T-helper 2 cell treated with Interferon-gamma antibody and Interleukin-4, amounts not matched to agents 100 ng/mL and 5 ng/mL, for 36 hours (primary cell): ENCODE measurements around the gene FRMD4A. TPM values are rescaled to one million over a fixed set of nuclear protein-coding genes. Genes with fewer than 3 reads are reported as not detected.

Experiments used
- intact Hi-C: fragments of 100-400 bp; cut with micrococcal nuclease; formaldehyde crosslinking; loops from one replicate; pipeline ENCODE4 v1.15.1; 2023
- total RNA-seq: library from RNA; stranded (reverse); gene quantifications from 2 replicates; pipeline ENCODE4 v1.2.3, GENCODE V29; 2022

FRMD4A gene
- total RNA-seq, 1 donor from 2014 or later, result 0.27 TPM

DNA sequence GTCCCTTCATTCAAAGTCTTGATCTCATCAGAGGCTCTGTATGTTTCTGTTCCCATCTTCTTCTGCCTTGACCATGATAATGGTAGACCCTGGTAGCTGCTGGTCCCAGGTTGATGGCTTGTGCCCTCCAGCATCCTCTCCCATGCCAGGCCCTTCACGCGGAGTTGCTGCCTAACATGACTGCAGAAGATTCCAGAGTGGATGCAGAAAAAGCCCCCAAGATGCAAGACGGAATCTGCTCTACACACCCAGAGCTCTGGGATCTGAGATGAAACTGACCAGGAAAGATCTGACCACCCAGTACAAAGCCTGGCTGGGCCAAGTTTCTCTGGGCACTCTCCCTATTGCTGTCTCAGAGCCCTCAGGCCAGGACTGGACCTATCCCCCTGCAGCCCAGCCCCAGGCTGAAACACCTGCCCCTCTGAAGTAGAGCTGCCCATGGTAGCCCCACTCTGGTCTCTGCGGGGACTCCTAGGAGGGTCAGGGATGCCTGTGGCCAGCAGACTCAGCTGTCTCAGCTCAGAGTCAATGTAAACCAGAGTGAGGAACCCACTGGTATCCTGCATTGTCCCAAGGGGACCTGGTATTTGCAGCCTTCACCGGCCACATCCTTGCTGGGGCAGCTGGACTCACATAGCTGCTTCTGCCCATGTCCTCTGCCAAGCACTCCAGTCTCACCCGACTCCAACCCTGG is 9.5 kb upstream of the FRMD4A start:
- intact Hi-C loops, result no loop called here

GRCh38 chr10:14336736-14337135 is 6.0 kb upstream of the FRMD4A start:
- intact Hi-C loops, result no loop called here

DNA sequence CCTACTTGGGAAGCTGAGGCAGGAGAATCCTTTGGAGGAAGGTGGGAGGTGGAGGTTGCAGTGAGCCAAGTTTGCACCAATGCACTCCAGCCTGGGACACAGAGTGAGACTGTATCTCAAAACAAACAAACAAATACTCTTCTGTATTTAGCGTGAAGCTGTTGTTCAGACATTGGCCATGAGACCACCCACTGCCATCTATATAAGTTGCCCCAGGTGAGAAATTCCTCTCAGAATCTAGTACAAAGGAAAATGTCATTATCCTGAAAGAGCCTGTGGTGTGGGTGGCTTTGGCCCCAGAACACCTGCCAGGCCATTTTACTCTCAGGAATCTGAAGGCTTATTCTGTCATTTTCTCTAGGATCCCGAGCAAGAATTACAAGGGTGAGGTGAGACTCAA is 4.0 kb upstream of the FRMD4A start:
- intact Hi-C loops, result no loop called here

DNA sequence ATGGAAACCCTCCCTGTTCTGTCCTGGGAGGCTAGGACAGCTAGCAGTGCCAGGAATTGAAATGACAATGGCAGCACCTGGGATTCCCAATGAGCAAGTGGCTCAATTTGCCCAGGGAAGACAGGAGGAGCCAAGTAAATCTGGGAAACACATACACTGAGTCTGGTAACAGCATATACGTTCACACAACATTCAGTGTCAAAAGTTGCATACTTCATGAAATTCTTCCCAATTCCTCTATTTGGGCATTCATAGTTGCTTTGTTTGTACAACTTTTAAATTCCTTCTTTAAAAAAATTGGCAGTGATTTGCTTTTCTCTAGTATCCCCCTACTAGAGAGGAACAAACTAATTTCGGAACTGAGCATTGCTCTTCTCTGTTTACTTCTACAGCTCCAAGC is 2.9 kb upstream of the FRMD4A start:
- intact Hi-C loops, result no loop called here

DNA sequence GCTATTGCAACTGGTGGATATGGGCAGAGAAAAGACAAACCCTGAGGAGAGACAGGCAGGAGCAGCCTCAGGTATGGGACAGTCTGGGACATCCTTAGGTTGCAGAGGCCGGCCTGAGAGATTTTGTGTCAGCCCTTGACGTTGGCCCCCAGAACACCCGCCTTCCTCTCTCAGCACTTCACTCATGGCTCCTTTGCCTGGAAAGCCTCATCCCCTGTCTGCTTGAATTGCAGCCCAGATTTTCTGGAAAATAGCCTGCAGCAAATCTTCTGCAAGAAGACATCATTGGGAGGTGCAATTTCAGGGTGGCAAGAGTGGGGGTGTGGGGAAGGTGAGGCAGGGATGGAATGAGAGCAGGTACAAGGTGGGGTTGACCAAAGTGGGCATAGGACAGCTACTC is 2.2 kb upstream of the FRMD4A start:
- intact Hi-C loops, result no loop called here

DNA sequence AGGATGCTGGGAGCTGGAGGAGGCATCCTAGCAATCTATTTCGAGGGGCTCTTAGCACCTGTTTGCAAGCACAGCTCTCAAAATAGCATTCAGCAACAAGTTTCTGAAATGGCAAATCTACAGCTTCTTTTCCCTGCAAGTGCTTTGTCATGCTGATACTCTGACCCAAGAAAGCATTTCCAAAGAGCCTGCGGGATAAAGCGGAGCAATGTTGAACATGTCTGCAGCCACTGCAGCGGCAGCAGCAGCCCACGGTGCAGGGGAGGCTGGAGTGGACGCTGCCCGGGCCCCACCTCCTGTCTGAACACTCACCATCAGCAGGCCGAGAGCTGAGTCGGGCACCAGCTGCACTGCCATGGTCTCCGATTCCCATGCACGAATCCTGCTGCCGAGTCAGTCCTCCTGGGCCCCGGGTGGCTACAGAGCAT is 964 bp downstream of the FRMD4A start:
- intact Hi-C loops, result no loop called here

DNA sequence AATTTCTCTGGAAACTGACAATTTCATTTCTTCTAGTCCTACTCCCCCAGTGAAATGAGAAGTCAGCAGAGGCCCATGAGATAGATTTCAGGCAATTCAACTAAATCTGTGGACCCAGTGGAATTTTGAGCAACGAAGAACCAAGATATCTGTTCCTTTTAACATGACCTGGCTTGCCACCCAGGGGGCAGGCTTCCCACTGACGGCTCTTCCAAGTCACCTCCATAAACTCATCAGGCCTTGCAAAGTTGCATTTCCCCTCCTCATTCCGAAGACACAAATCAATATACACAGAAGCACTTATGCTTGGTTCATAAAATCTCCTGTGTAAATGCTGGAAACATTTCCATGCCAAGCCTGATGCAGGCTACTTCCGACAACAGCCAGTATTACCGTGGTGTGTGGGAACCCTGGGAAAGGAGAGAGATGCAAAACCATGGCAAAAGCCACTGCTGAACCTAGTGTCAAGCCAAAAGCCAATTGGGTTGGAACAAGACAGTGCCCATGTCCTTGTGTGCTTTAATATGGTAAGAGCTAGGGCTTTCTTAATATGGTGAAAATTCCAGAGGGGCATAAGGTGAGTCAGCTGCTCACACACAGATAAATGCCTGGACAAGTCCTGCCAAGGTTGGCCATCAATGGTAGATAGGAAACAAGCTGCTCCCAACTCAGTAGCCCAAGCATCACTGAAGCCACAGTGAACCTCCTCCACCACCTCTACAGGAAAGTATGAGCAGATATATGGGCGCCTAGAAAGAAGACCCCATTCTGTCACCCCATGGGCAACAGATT is 1.6 kb downstream of the FRMD4A start:
- intact Hi-C loops, result no loop called here

- intact Hi-C loops, result no loop called here
Observed at GRCh38 chr10:14327527-14327926, 3.2 kb downstream of the FRMD4A start.

DNA sequence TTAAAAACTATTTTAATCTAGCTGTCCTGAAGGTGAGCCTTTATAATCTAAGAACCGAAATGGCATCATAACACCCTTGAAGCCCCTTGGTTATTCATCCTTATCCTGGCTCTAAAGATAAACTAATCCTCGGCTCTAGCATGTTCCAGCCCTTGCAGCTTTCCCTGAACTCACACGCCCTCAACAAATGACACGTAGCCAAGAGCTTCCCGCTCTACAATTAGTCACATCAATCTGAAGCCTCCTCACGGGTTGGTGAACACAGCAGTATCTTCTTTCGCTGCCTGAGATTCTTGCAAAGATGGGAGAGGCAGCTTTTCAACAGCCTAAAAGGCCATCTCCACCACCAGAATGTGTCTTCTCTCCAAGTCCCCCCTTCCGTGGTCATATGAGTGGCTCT is 4.1 kb downstream of the FRMD4A start:
- intact Hi-C loops, result no loop called here

- intact Hi-C loops, result loop anchor here (2.0 kb wide), 1 partner anchor 129 kb away; no protein-coding TSS in a partner anchor
Observed at GRCh38 chr10:14325325-14325955, 5.3 kb downstream of the FRMD4A start.

DNA sequence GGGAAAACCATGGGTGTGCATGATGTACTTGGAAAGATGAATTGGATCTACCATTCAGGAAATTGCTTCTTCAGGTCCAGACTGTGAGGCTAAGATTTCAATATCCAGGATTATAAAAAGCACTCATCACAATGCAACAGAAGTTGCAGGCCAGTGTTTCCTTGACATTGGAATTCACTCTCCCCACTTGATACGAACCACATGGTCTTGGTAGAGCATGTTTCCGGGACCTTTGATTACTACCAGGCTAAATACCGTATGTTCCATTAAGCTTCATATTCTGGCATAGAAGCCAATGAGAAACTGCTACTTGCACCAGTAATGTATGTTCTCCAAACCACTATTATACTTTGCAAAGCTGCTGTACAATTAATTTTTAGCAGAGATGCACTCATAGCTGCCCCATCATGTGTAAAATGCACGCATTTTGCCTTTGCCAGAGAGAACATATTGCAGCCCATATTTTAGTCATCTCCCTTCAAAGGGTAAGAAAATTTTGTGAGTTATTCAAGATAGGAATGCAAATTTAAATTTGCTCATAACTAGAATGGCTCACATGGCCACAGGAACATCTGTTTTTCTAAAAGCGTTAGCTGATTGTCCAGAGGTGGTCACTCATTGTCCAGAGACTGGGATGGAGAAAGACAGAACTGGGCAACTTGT is 8.1 kb downstream of the FRMD4A start:
- intact Hi-C loops, result no loop called here

- intact Hi-C loops, result no loop called here
Observed at GRCh38 chr10:14318007-14318406, 12.7 kb downstream of the FRMD4A start.

DNA sequence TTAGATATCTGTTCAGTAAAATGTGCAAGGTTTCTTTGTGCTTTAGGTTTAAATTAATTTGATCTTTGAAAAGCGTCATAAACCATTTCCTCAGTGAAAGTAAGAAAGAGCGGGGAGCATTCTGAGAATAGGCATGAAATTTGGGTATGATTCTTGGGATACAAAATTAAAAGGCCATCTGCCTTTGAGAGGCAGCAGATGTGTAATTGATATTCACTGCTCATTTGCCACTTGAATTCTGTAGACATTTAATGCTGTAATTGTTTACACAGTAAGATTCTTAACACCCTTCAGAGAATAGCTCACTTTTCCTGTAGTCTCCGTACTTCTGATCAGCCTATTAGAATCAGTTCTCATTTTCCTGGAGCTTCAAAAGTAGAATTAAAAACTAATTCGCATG is 18.7 kb downstream of the FRMD4A start:
- intact Hi-C loops, result no loop called here

- intact Hi-C loops, result no loop called here
Observed at GRCh38 chr10:14311206-14311957, 19.3 kb downstream of the FRMD4A start.

GRCh38 chr10:14309593-14309992 is 21.1 kb downstream of the FRMD4A start:
- intact Hi-C loops, result no loop called here

- intact Hi-C loops, result no loop called here
Observed at GRCh38 chr10:14306190-14306589, 24.5 kb downstream of the FRMD4A start.

GRCh38 chr10:14304046-14304445 is 26.7 kb downstream of the FRMD4A start:
- intact Hi-C loops, result no loop called here

DNA sequence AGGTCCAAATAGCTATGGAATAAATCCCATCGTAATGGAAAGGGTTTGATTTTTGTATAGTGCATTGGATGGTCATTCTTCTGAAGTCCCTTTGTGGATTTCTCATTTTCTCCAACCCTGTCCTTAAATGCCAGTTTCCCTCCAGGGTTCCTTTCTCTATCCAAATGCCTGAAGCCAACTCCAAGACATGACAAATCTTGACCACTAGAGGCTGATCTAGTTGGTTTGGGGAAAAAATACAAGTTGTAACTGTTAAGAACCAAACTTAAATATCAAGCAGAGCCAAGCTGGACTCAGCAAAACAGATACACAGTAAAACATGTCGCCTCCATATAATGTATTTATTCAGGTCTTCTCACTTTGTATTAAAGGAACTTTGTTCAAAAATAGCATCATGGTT is 28.7 kb downstream of the FRMD4A start:
- intact Hi-C loops, result no loop called here

DNA sequence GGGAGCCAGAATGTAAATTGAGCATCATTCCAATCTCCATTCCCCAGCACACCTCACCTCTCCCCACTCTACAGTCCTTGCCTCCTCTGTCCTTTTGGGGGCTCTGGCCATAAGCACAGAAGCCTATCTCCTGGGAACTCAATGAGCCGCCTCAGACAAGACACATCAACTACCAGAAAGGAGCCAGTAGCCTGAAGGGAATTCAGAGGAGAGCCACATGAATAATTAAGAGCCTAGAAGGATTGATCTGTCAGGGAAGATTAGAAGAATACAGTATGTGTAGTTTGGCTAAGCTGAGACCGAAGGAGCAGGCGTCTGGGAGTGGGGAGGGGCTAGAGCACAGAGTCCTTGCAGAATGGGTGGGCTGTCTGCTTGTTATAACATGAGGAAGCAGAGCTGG is 31.2 kb downstream of the FRMD4A start:
- intact Hi-C loops, result no loop called here

DNA sequence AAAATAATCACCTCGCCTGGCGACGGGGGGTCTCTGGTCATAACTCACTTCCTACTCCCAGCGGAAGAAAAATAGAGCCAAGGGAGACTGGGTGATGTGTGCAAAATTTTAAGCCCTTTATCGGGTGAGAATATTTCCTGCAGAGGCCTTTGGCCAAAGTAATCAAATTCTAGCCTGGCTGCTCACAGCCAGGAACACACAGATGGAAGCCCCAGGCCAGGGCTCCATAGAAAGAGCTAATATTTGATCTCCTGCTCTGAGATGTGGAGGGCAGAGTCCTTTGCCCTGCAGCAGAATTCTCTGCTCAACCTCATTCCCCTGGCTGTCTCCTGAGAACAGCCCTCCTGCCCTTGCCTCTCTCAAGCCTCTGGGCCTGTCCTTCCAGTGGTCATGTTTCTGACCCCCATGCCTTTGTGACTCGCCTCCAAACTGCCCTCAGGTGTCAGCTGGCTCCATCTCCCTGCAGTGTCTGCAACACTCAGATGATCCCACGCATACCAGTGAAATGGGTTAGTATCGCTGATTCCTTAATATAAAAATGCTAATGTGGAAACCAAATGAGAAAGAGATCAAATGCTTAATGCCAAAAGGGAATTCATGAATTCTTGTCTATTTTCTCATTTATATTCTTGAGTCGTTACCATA is 34.5 kb downstream of the FRMD4A start:
- intact Hi-C loops, result no loop called here
